ENCODE measurements around the gene AEBP2. TPM values are rescaled to one million over a fixed set of nuclear protein-coding genes. Genes with fewer than 3 reads are reported as not detected.

The AEBP2 gene
- total and polyA plus RNA-seq, 2 of the 4 experiments (the other 2 are of a cell fraction), result 15.5 to 21.7 TPM

DNA sequence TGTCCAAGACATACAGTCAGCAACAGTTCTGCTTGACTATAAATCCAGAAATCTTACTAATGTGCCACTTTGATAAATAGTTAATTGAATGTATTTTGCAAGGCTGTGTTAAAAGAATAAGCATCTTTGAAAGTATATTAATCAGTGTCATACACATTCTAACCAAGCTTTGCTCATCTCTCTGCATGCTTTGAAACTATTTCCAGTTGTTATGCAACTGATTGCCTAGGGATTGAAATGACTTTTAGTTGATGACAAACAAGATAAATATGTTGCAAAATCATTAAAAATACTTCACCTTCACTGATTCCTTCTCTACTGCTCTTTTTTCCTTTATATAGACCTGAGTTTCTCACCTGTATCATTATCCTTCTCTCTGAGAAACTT is 91.3 kb downstream of the AEBP2 start:
- no peak overlapping the region for H3K56ac ChIP-seq (ENCODE audit: extremely low read depth, insufficient read depth, low read length)
- dilution Hi-C loops (cut with HindIII; ENCODE audit: low sequenced_read_pairs, unreplicated experiment), result no loop called here
- H2BK20ac ChIP-seq (ENCODE audit: low read depth, low read length), result no peak overlapping the region
- H2AK5ac ChIP-seq (ENCODE audit: low read depth, low read length), result no peak overlapping the region
- DNase-seq, result peak; percentile 17
- peaks cover 0 to 9% of the 10 kb centered on the region in 2 experiments; a peak in 1 of 4 replicates for H3K79me1 ChIP-seq (ENCODE audit: low read depth in 1 of 2, low read length in 2 of 2)
- H3K18ac ChIP-seq (ENCODE audit: low read depth, low read length), result no peak overlapping the region
- no peak overlapping the region for H2BK120ac ChIP-seq (ENCODE audit: low read depth, low read length)
- ATAC-seq (ENCODE audit: low read depth), result no peak
- H4K8ac ChIP-seq (ENCODE audit: low read depth in 2 of 2, low read length in 2 of 2), result no peak overlapping the region
- H3K27me3 ChIP-seq (ENCODE audit: control insufficient read depth, insufficient read depth, low read length), result no peaks in the 10 kb centered on the region
- no peak overlapping the region for H2AK9ac ChIP-seq (replicated peaks; ENCODE audit: low read depth, low read length, poor library complexity)
- no peak overlapping the region for H3K4me2 ChIP-seq (ENCODE audit: low read depth, low read length)
- no TSS peak for BruUV-seq (replicated peaks)
- TF ChIP-seq SMC3 (IDR thresholded peaks at IDR 0.05; ENCODE audit: low read depth, low read length) (no peak), CEBPB (IDR thresholded peaks at IDR 0.05; ENCODE audit: low read depth, low read length) (peak; percentile 78)
- no peaks in the 10 kb centered on the region for H4K20me1 ChIP-seq (ENCODE audit: insufficient read depth, low read length)
- no peak overlapping the region for H3K4ac ChIP-seq (ENCODE audit: low read depth, low read length)
- H4K5ac ChIP-seq (ENCODE audit: low read depth, low read length), result no peak overlapping the region
- H3K9me1 ChIP-seq (ENCODE audit: insufficient read depth, low read length), result peaks cover 6% of the 10 kb centered on the region
- in situ Hi-C loops (cut with MboI; ENCODE audit: low sequenced_read_pairs), result no loop called here
- H4K91ac ChIP-seq (ENCODE audit: insufficient read depth, low read depth, low read length), result no peak overlapping the region
- no peak overlapping the region for H3K27ac ChIP-seq (ENCODE audit: insufficient read depth, low read length)
- H3K9me3 ChIP-seq (ENCODE audit: control insufficient read depth, insufficient read depth, low read length), result no peaks in the 10 kb centered on the region; the same call in 1 of the 2 replicates
- no peak overlapping the region for H3K23ac ChIP-seq (ENCODE audit: low read depth, low read length)
- H3K14ac ChIP-seq (replicated peaks; ENCODE audit: low read depth, low read length), result no peak overlapping the region
- H3K4me1 ChIP-seq (ENCODE audit: control insufficient read depth, insufficient read depth, low read length), result peaks cover 4% of the 10 kb centered on the region; the same call in 1 of the 2 replicates
- H2BK5ac ChIP-seq (ENCODE audit: low read depth, low read length, poor library complexity, severe bottlenecking), result no peak overlapping the region
- ChIA-PET CTCF (interaction anchor here (0.5 kb wide), 1 partner anchor 19 kb away, joined by 4 read pairs; no protein-coding TSS in a partner anchor), POLR2A (ENCODE audit: unreplicated experiment) (no interaction called here)
- H3K4me3 ChIP-seq (ENCODE audit: insufficient read depth, low read depth, low read length), result no peak overlapping the region
- no peak overlapping the region for H2BK15ac ChIP-seq (ENCODE audit: low read depth, low read length)
- intact Hi-C loops (cut with micrococcal nuclease), result no loop called here
- no peak overlapping the region for H2AFZ ChIP-seq (replicated peaks; ENCODE audit: low read length, poor library complexity)
- no peaks in the 10 kb centered on the region for H3K36me3 ChIP-seq (ENCODE audit: control insufficient read depth, insufficient read depth, low read length)
- no peak overlapping the region for H3K9ac ChIP-seq (ENCODE audit: low read depth, low read length)

Data from IMR-90 (cell line).